ENCODE data around the gene ITGA5. TPM values are rescaled to one million over a fixed set of nuclear protein-coding genes. Genes with fewer than 3 reads are reported as not detected.

ITGA5 gene
- total RNA-seq, 1 donor from 2014 or later = 109 TPM

- TF ChIP-seq CTCF (IDR thresholded peaks at IDR 0.05; ENCODE audit: insufficient read depth, low read length, poor library complexity, severe bottlenecking) = no peak
- H3K27me3 ChIP-seq (ENCODE audit: control insufficient read depth, insufficient read depth, low read length) = no peaks in the 10 kb centered on the region
- H3K4me3 ChIP-seq (ENCODE audit: low read depth, low read length) = no peak overlapping the region
- peaks cover 1% of the 10 kb centered on the region for H3K36me3 ChIP-seq (ENCODE audit: control insufficient read depth, insufficient read depth, low read length)
- no peak for DNase-seq (ENCODE audit: low read depth)
Observed at GRCh38 chr12:54412348-54412747, 6.7 kb downstream of the ITGA5 start.

- no peak overlapping the region for H3K4me3 ChIP-seq (ENCODE audit: low read depth, low read length)
- peaks cover 1% of the 10 kb centered on the region for H3K36me3 ChIP-seq (ENCODE audit: control insufficient read depth, insufficient read depth, low read length)
- DNase-seq (ENCODE audit: low read depth) = peak; percentile 89
- H3K27me3 ChIP-seq (ENCODE audit: control insufficient read depth, insufficient read depth, low read length) = no peaks in the 10 kb centered on the region
- TF ChIP-seq CTCF (IDR thresholded peaks at IDR 0.05; ENCODE audit: insufficient read depth, low read length, poor library complexity, severe bottlenecking) = no peak
Observed at GRCh38 chr12:54411391-54412241, 7.5 kb downstream of the ITGA5 start.

GRCh38 chr12:54409267-54409666 lies 9.8 kb downstream of the ITGA5 start:
- Histone ChIP-seq H3K27me3 (ENCODE audit: control insufficient read depth, insufficient read depth, low read length) (no peaks in the 10 kb centered on the region), H3K4me3 (ENCODE audit: low read depth, low read length) (no peak overlapping the region), H3K36me3 (ENCODE audit: control insufficient read depth, insufficient read depth, low read length) (peaks cover 5% of the 10 kb centered on the region)
- DNase-seq (ENCODE audit: low read depth) = no peak
- TF ChIP-seq CTCF (IDR thresholded peaks at IDR 0.05; ENCODE audit: insufficient read depth, low read length, poor library complexity, severe bottlenecking) = no peak

GRCh38 chr12:54407183-54407905 lies 11.7 kb downstream of the ITGA5 start:
- Histone ChIP-seq H3K36me3 (ENCODE audit: control insufficient read depth, insufficient read depth, low read length) (peaks cover 7% of the 10 kb centered on the region), H3K27me3 (ENCODE audit: control insufficient read depth, insufficient read depth, low read length) (no peaks in the 10 kb centered on the region), H3K4me3 (ENCODE audit: low read depth, low read length) (no peak overlapping the region)
- no peak for TF ChIP-seq CTCF (IDR thresholded peaks at IDR 0.05; ENCODE audit: insufficient read depth, low read length, poor library complexity, severe bottlenecking)
- no peak for DNase-seq (ENCODE audit: low read depth)

GRCh38 chr12:54405573-54405972 lies 13.5 kb downstream of the ITGA5 start:
- TF ChIP-seq CTCF (IDR thresholded peaks at IDR 0.05; ENCODE audit: insufficient read depth, low read length, poor library complexity, severe bottlenecking) = no peak
- no peak for DNase-seq (ENCODE audit: low read depth)
- Histone ChIP-seq H3K36me3 (ENCODE audit: control insufficient read depth, insufficient read depth, low read length) (peaks cover 12% of the 10 kb centered on the region), H3K27me3 (ENCODE audit: control insufficient read depth, insufficient read depth, low read length) (no peaks in the 10 kb centered on the region), H3K4me3 (ENCODE audit: low read depth, low read length) (no peak overlapping the region)
